ENCODE results near the gene SLC22A7. TPM values are rescaled to one million over a fixed set of nuclear protein-coding genes. Genes with fewer than 3 reads are reported as not detected.

The SLC22A7 gene
- polyA plus RNA-seq, 1 donor (not counting 4 experiments of a cell fraction or from before 2014, with no cell fraction given) = not detected

DNA sequence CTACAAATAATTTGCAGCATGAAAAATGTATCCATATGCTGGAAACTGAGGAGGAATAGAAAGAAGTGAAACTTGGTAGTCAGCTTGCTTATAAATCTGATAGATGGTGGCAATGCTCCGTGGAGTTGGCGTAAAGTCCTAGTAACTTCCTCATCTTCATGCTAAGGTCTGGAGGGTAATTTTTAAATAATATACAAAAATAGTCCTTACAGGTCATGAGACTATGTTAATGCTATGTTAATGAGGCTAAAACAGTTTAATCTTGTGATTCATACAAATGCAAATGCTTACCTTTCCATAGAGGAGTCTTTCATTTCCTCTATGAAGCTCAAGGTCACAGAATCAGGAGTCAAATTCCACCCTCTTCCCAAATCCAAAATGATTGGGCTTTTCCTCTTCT lies 20.0 kb downstream of the SLC22A7 start:
- Histone ChIP-seq H3K4me3 (ENCODE audit: control insufficient read depth in 2 of 3, extremely low read depth in 1 of 3, insufficient read depth in 2 of 3, low read depth in 1 of 3, low read length in 3 of 3) (no peak overlapping the region), H3K9me3 (ENCODE audit: control insufficient read depth, low read depth, low read length) (no peaks in the 10 kb centered on the region), H3K4me1 (ENCODE audit: control insufficient read depth, extremely low read depth, insufficient read depth, low read length) (no peaks in the 10 kb centered on the region), H3K9ac (ENCODE audit: control insufficient read depth, extremely low read depth, insufficient read depth, low read length) (no peak overlapping the region), H3K79me2 (ENCODE audit: control insufficient read depth, insufficient read depth, low read length) (no peaks in the 10 kb centered on the region), H3K36me3 (ENCODE audit: control insufficient read depth in 2 of 2, extremely low read depth in 1 of 2, insufficient read depth in 2 of 2, low read length in 2 of 2) (no peaks in the 10 kb centered on the region), H4K20me1 (ENCODE audit: control insufficient read depth, extremely low read depth, insufficient read depth, low read length) (no peaks in the 10 kb centered on the region), H3K27me3 (ENCODE audit: control insufficient read depth, extremely low read depth, insufficient read depth, low read length) (no peaks in the 10 kb centered on the region), H2AFZ (ENCODE audit: control insufficient read depth, low read length) (no peak overlapping the region), H3K27ac (ENCODE audit: control insufficient read depth, insufficient read depth, low read length) (no peak overlapping the region), H3K9me1 (ENCODE audit: control insufficient read depth, extremely low read depth, insufficient read depth, low read length) (no peaks in the 10 kb centered on the region), H3K4me2 (ENCODE audit: control insufficient read depth, extremely low read depth, insufficient read depth, low read depth, low read length) (no peak overlapping the region)
- FAIRE-seq (no peak), DNase-seq (ENCODE audit: low read depth, low spot score) (no peak)
- dilution Hi-C loops (cut with MboI; ENCODE audit: extremely low pct_ligation_motif_present, low sequenced_read_pairs) = no loop called here
- TF ChIP-seq, protein P1, sequence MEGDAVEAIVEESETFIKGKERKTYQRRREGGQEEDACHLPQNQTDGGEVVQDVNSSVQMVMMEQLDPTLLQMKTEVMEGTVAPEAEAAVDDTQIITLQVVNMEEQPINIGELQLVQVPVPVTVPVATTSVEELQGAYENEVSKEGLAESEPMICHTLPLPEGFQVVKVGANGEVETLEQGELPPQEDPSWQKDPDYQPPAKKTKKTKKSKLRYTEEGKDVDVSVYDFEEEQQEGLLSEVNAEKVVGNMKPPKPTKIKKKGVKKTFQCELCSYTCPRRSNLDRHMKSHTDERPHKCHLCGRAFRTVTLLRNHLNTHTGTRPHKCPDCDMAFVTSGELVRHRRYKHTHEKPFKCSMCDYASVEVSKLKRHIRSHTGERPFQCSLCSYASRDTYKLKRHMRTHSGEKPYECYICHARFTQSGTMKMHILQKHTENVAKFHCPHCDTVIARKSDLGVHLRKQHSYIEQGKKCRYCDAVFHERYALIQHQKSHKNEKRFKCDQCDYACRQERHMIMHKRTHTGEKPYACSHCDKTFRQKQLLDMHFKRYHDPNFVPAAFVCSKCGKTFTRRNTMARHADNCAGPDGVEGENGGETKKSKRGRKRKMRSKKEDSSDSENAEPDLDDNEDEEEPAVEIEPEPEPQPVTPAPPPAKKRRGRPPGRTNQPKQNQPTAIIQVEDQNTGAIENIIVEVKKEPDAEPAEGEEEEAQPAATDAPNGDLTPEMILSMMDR (optimal IDR thresholded peaks at IDR 0.05 in 1 of 3, IDR thresholded peaks at IDR 0.05 in 1 of 3, conservative IDR thresholded peaks at IDR 0.05 in 1 of 3; ENCODE audit: extremely low read depth in 1 of 3, insufficient read depth in 2 of 3, low read length in 3 of 3) = no peak
- TF ChIP-seq EZH2 (IDR thresholded peaks at IDR 0.05; ENCODE audit: low read length) = no peak

DNA sequence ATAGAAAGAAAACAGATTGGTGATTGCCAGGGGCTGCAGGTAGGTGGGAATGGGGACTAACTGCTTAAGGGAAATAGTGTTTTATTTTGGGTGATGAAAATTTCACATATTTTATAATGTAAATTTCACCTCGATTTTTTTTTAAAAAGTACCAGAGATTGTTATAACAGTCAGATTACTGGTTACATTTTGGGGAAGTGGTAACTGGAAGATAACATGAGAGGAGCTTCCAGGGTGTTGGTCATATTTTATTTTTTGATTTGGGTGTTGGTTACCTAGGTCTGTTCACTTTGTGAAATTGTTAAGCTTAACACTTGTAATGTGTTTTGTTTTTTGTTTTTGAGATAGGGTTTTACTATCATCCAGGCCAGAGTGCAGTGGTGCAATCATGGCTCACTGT lies 27.8 kb downstream of the SLC22A7 start:
- no peaks in the 10 kb centered on the region for H3K9me3 ChIP-seq (ENCODE audit: control insufficient read depth, low read depth, low read length)
- FAIRE-seq (no peak), DNase-seq (ENCODE audit: low read depth, low spot score) (no peak)
- no peaks in the 10 kb centered on the region for H3K27me3 ChIP-seq (ENCODE audit: control insufficient read depth, extremely low read depth, insufficient read depth, low read length)
- H4K20me1 ChIP-seq (ENCODE audit: control insufficient read depth, extremely low read depth, insufficient read depth, low read length) = no peaks in the 10 kb centered on the region
- H3K36me3 ChIP-seq (ENCODE audit: control insufficient read depth in 2 of 2, extremely low read depth in 1 of 2, insufficient read depth in 2 of 2, low read length in 2 of 2) = no peaks in the 10 kb centered on the region
- no peak overlapping the region for H2AFZ ChIP-seq (ENCODE audit: control insufficient read depth, low read length)
- no peak overlapping the region for H3K9ac ChIP-seq (ENCODE audit: control insufficient read depth, extremely low read depth, insufficient read depth, low read length)
- TF ChIP-seq, protein P1 (optimal IDR thresholded peaks at IDR 0.05 in 1 of 3, IDR thresholded peaks at IDR 0.05 in 1 of 3, conservative IDR thresholded peaks at IDR 0.05 in 1 of 3; ENCODE audit: extremely low read depth in 1 of 3, insufficient read depth in 2 of 3, low read length in 3 of 3) = no peak
- no peak for TF ChIP-seq EZH2 (IDR thresholded peaks at IDR 0.05; ENCODE audit: low read length)
- dilution Hi-C loops (cut with MboI; ENCODE audit: extremely low pct_ligation_motif_present, low sequenced_read_pairs) = no loop called here
- H3K4me3 ChIP-seq (ENCODE audit: control insufficient read depth in 2 of 3, extremely low read depth in 1 of 3, insufficient read depth in 2 of 3, low read depth in 1 of 3, low read length in 3 of 3) = no peak overlapping the region
- H3K27ac ChIP-seq (ENCODE audit: control insufficient read depth, insufficient read depth, low read length) = no peak overlapping the region
- no peaks in the 10 kb centered on the region for H3K9me1 ChIP-seq (ENCODE audit: control insufficient read depth, extremely low read depth, insufficient read depth, low read length)
- H3K79me2 ChIP-seq (ENCODE audit: control insufficient read depth, insufficient read depth, low read length) = no peaks in the 10 kb centered on the region
- H3K4me1 ChIP-seq (ENCODE audit: control insufficient read depth, extremely low read depth, insufficient read depth, low read length) = no peaks in the 10 kb centered on the region
- no peak overlapping the region for H3K4me2 ChIP-seq (ENCODE audit: control insufficient read depth, extremely low read depth, insufficient read depth, low read depth, low read length)
